ENCODE results near the gene CFAP100. TPM values are rescaled to one million over a fixed set of nuclear protein-coding genes. Genes with fewer than 3 reads are reported as not detected.

The CFAP100 gene
- total and polyA plus RNA-seq, 12 donors = 0.17 TPM; not detected in 11

GRCh38 chr3:126478581-126479310, 84.0 kb downstream of the CFAP100 start:
- H3K36me3 ChIP-seq (replicated peaks in 1 of 2) = no peaks in the 10 kb centered on the region
- H3K27ac ChIP-seq = no peak overlapping the region
- intact Hi-C loops (cut with DNase I) = no loop called here
- WGBS, 4 donors = 83 to 90% (median 87%) methylated on average over 8 to 14 of the region's 14 CpGs
- DNase-seq = peak in 1 of 7 donors; percentile 18
- TF ChIP-seq CTCF (IDR thresholded peaks at IDR 0.05) (no peak), POLR2A (IDR thresholded peaks at IDR 0.05) (no peak)
- H3K9me3 ChIP-seq (replicated peaks in 1 of 3) = no peaks in the 10 kb centered on the region
- H3K27me3 ChIP-seq = no peaks in the 10 kb centered on the region
- H3K4me1 ChIP-seq (replicated peaks in 1 of 2) = peaks cover 11 to 18% of the 10 kb centered on the region in 2 donors
- H3K4me3 ChIP-seq = no peak overlapping the region

- Histone ChIP-seq H3K27me3 (no peaks in the 10 kb centered on the region), H3K36me3 (replicated peaks in 1 of 2) (no peaks in the 10 kb centered on the region), H3K9me3 (replicated peaks in 1 of 3) (no peaks in the 10 kb centered on the region), H3K4me3 (no peak overlapping the region), H3K4me1 (replicated peaks in 1 of 2) (peaks cover 4 to 9% of the 10 kb centered on the region in 2 donors), H3K27ac (no peak overlapping the region)
- 39 to 69% (median 64%) methylated on average over 1 of the region's 1 CpG; no CpG with 5 or more reads in 1 of the 4 donors for whole genome bisulfite sequencing, 4 donors
- intact Hi-C loops (cut with DNase I) = no loop called here
- DNase-seq = peak in 1 of 7 donors; percentile 26
- TF ChIP-seq POLR2A (IDR thresholded peaks at IDR 0.05) (no peak), CTCF (IDR thresholded peaks at IDR 0.05) (no peak)
Observed at GRCh38 chr3:126479642-126480041, 84.9 kb downstream of the CFAP100 start.

- Histone ChIP-seq H3K27ac (no peak overlapping the region), H3K36me3 (replicated peaks in 1 of 2) (no peaks in the 10 kb centered on the region), H3K4me3 (no peak overlapping the region), H3K27me3 (no peaks in the 10 kb centered on the region), H3K4me1 (replicated peaks in 1 of 2) (peaks cover 0 to 6% of the 10 kb centered on the region in 2 donors), H3K9me3 (replicated peaks in 1 of 3) (no peaks in the 10 kb centered on the region)
- 89 to 92% (median 91%) methylated on average over 4 to 5 of the region's 5 CpGs for WGBS, 4 donors
- intact Hi-C loops (cut with DNase I) = no loop called here
- TF ChIP-seq CTCF (IDR thresholded peaks at IDR 0.05) (no peak), POLR2A (IDR thresholded peaks at IDR 0.05) (no peak)
- DNase-seq = no peak
Observed at GRCh38 chr3:126480206-126480605, 85.5 kb downstream of the CFAP100 start.

- peak in 1 of 7 donors; percentile 35 for DNase-seq
- intact Hi-C loops (cut with DNase I) = no loop called here
- H3K27me3 ChIP-seq = no peaks in the 10 kb centered on the region
- no peaks in the 10 kb centered on the region for H3K36me3 ChIP-seq (replicated peaks in 1 of 2)
- no peaks in the 10 kb centered on the region for H3K9me3 ChIP-seq (replicated peaks in 1 of 3)
- WGBS, 4 donors = 80 to 89% (median 84%) methylated on average over 8 of the region's 8 CpGs
- TF ChIP-seq POLR2A (IDR thresholded peaks at IDR 0.05) = no peak
- no peak overlapping the region for H3K27ac ChIP-seq
- H3K4me1 ChIP-seq (replicated peaks in 1 of 2) = peaks cover 0 to 6% of the 10 kb centered on the region in 2 donors
- H3K4me3 ChIP-seq = no peak overlapping the region
Observed at GRCh38 chr3:126480861-126481260, 86.2 kb downstream of the CFAP100 start.

Data from adrenal gland (tissue), 12 donors.